K562 (cell line): ENCODE measurements around the gene CD96. TPM values are rescaled to one million over a fixed set of nuclear protein-coding genes. Genes with fewer than 3 reads are reported as not detected.

Experiments
- ATAC-seq: fragments of 200-7000 bp; cut with Tn5 transposase; 3 replicates; pipeline ENCODE4 v1.9.1; 2020; ENCODE audit warnings: moderate library complexity
- BruUV-seq: library from RNA; stranded (reverse); fragments of 400-500 nt; replicated peaks from 2 replicates; lab custom pipeline; 2021; lab: Mats Ljungman, UMichigan
- CTCF ChIA-PET: fragments of 300-600 bp; formaldehyde crosslinking; extraction: SDS; loops from one replicate; lab custom pipeline; 2021; ENCODE audit warnings: low intra/inter-chr PET ratio; lab: Yijun Ruan, JAX
- POLR2A ChIA-PET: fragments of 300-600, 350-650 bp; sonication (Branson Sonifier 250); formaldehyde crosslinking; extraction: SDS; loops from one replicate; lab custom pipeline; 2021; ENCODE audit warnings: antibody characterized with exemption, inconsistent platforms; lab: Yijun Ruan, JAX
- DNase-seq, 4 experiments: peaks; one replicate each; pipeline versions ENCODE4 v3.0.0 to v3.0.0-alpha.2; 2011 to 2018; ENCODE audit warnings: low spot score in 3 of 4, mixed read lengths in 3 of 4; ENCODE audit errors: extremely low read depth in 1 of 4
- FAIRE-seq: peaks from 2 replicates; lab custom pipeline; 2011; peaks lifted over from hg19 to GRCh38; lab: Jason Lieb, UNC
- H2AFZ ChIP-seq: 2 replicates; pipeline ENCODE4 v1.6.0; 2011; ENCODE audit warnings: low read depth, low read length, control low read depth, inconsistent platforms
- H3K27ac ChIP-seq: fragments of 200-600 bp; 3 replicates; pipeline ENCODE4 v1.8.0; 2011; ENCODE audit warnings: low read depth, mild to moderate bottlenecking, control low read depth, inconsistent platforms, low read length, moderate library complexity, mixed read lengths; ENCODE audit errors: extremely low read depth
- H3K27me3 ChIP-seq, 2 experiments: fragments of 300-600 bp in 1 of 2; 2 replicates in 1 of 2; 3 replicates in 1 of 2; pipeline versions ENCODE4 v1.6.0 to v1.8.0; 2011; ENCODE audit warnings: inconsistent platforms in 2 of 2, low read length in 2 of 2, mild to moderate bottlenecking in 1 of 2, mixed read lengths in 1 of 2, moderate library complexity in 1 of 2; ENCODE audit not compliant: control insufficient read depth in 2 of 2, insufficient read depth in 2 of 2
- H3K36me3 ChIP-seq: fragments of 300-600 bp; 3 replicates; pipeline ENCODE4 v1.8.0; 2011; ENCODE audit warnings: mild to moderate bottlenecking, low read length, inconsistent platforms; ENCODE audit not compliant: control insufficient read depth, insufficient read depth
- H3K4me1 ChIP-seq, 2 experiments: fragments of 200-600 bp in 1 of 2; replicated peaks in 1 of 2; 2 replicates in 1 of 2; 3 replicates in 1 of 2; pipeline versions ENCODE4 v1.5.1 to v1.8.0; 2011; ENCODE audit warnings: inconsistent platforms in 2 of 2, low read length in 2 of 2, mild to moderate bottlenecking in 1 of 2, mixed read lengths in 1 of 2, moderate library complexity in 1 of 2; ENCODE audit not compliant: control insufficient read depth in 2 of 2, insufficient read depth in 2 of 2
- H3K4me2 ChIP-seq: 2 replicates; pipeline ENCODE4 v1.6.1; 2011; ENCODE audit warnings: low read length, control low read depth, inconsistent platforms, mixed read lengths; ENCODE audit not compliant: insufficient read depth
- H3K4me3 ChIP-seq: fragments of 200-600 bp; sonication (generic), shearing (Covaris generic); 2 replicates; pipeline ENCODE4 v1.5.1; 2016; ENCODE audit warnings: control low read depth, inconsistent platforms
- H3K79me2 ChIP-seq: fragments of 200-600 bp; 3 replicates; pipeline ENCODE4 v1.8.0; 2011; ENCODE audit warnings: low read length, inconsistent platforms; ENCODE audit not compliant: control insufficient read depth, insufficient read depth
- H3K9ac ChIP-seq, 2 experiments: 2 replicates each; pipeline versions ENCODE4 v1.6.0 to v1.6.1; 2011; ENCODE audit warnings: low read depth in 2 of 2, low read length in 2 of 2, control low read depth in 1 of 2, inconsistent platforms in 1 of 2, mild to moderate bottlenecking in 1 of 2, mixed read lengths in 1 of 2; ENCODE audit not compliant: insufficient read depth in 1 of 2
- H3K9me1 ChIP-seq: one replicate; pipeline ENCODE4 v1.6.0; 2011; ENCODE audit warnings: inconsistent platforms, mild to moderate bottlenecking, low read length, moderate library complexity; ENCODE audit not compliant: control insufficient read depth, insufficient read depth
- H3K9me3 ChIP-seq: replicated peaks from 2 replicates; pipeline ENCODE4 v1.5.1; 2011; ENCODE audit warnings: low read depth, low read length, inconsistent platforms; ENCODE audit not compliant: control insufficient read depth, insufficient read depth
- H4K20me1 ChIP-seq: replicated peaks from 2 replicates; pipeline ENCODE4 v1.6.1; 2011; ENCODE audit warnings: low read length, inconsistent platforms, mixed read lengths; ENCODE audit not compliant: control insufficient read depth, insufficient read depth
- ASH1L ChIP-seq: fragments of 450-650 bp; IDR thresholded peaks from 2 replicates; pipeline ENCODE4 v1.6.1; 2018; ENCODE audit warnings: borderline replicate concordance, mild to moderate bottlenecking, low read depth; ENCODE audit not compliant: partially characterized antibody
- CBFB ChIP-seq: sonication (generic); formaldehyde crosslinking; IDR thresholded peaks from 2 replicates; pipeline ENCODE4 v1.4.0; 2020; ENCODE audit warnings: mild to moderate bottlenecking, missing genetic modification reagents
- ELF1 ChIP-seq: fragments of 200-800 bp; sonication (Bioruptor generic); IDR thresholded peaks from 2 replicates; pipeline ENCODE4 v1.6.1; 2016; ENCODE audit warnings: missing genetic modification characterization, missing compliant biosample characterization
- ETS1 ChIP-seq: conservative IDR thresholded peaks from 2 replicates; pipeline ENCODE4 v1.6.1; 2011; ENCODE audit warnings: low read depth, mild to moderate bottlenecking, low read length; ENCODE audit not compliant: control insufficient read depth
- EZH2 ChIP-seq: IDR thresholded peaks from 2 replicates; pipeline ENCODE4 v1.6.1; 2012; ENCODE audit warnings: low read depth, mild to moderate bottlenecking, inconsistent platforms, low read length, borderline replicate concordance
- GMEB1 ChIP-seq: fragments of 250-450 bp; sonication (Bioruptor Pico); IDR thresholded peaks from 2 replicates; pipeline ENCODE4 v1.4.0; 2020; ENCODE audit warnings: mild to moderate bottlenecking
- MIER1 ChIP-seq: fragments of 450-650 bp; IDR thresholded peaks from 2 replicates; pipeline ENCODE4 v1.6.1; 2016; ENCODE audit warnings: antibody characterized with exemption, mild to moderate bottlenecking, low read depth
- NFATC3 ChIP-seq: fragments of 450-650 bp; IDR thresholded peaks from 2 replicates; pipeline ENCODE4 v1.6.1; 2017; ENCODE audit warnings: mild to moderate bottlenecking
- RB1 ChIP-seq: fragments of 450-650 bp; IDR thresholded peaks from 2 replicates; pipeline ENCODE4 v1.6.1; 2017; ENCODE audit warnings: low read depth, mild to moderate bottlenecking
- RFX5 ChIP-seq: IDR thresholded peaks from 2 replicates; pipeline ENCODE4 v1.6.1; 2011; ENCODE audit warnings: low read depth, mild to moderate bottlenecking, improper control_type of control experiment, low read length
- ZNF140 ChIP-seq: fragments of 250-450 bp; sonication (Bioruptor Pico); IDR thresholded peaks from 2 replicates; pipeline ENCODE4 v1.8.0; 2021; ENCODE audit warnings: moderate library complexity, mild to moderate bottlenecking, inconsistent platforms
- ZNF316 ChIP-seq: fragments of 450-650 bp; IDR thresholded peaks from 2 replicates; pipeline ENCODE4 v1.6.1; 2016
- ZNF41 ChIP-seq: fragments of 250-450 bp; sonication (Bioruptor Pico); conservative IDR thresholded peaks from 2 replicates; pipeline ENCODE4 v1.4.0; 2020; ENCODE audit warnings: mild to moderate bottlenecking
- ZNF589 ChIP-seq: fragments of 200-800 bp; sonication (Bioruptor generic); IDR thresholded peaks from 2 replicates; pipeline ENCODE4 v1.6.1; 2016; ENCODE audit warnings: low read depth, missing genetic modification characterization, missing compliant biosample characterization
- WGBS: fragments of 100-300 bp; shearing (Covaris generic); methylation state at CpG from one replicate; pipeline ENCODE4 v1.1.6; 2016; ENCODE audit warnings: low coverage, mixed read lengths; ENCODE audit not compliant: insufficient coverage; ENCODE audit errors: missing lambda C conversion rate; 5-methylcytosine and 5-hydroxymethylcytosine counted together
- in situ Hi-C: fragments of 300-500 bp; cut with MboI; formaldehyde crosslinking; loops from 4 replicates; pipeline ENCODE4 v1.15.0; 2018; ENCODE audit warnings: inconsistent platforms, mixed read lengths
- intact Hi-C: fragments of 100-400 bp; cut with micrococcal nuclease; formaldehyde crosslinking; loops from 2 replicates; pipeline ENCODE4 v1.14.2; 2022
- polyA plus RNA-seq, 8 experiments: library from polyadenylated mRNA; depleted of rRNA in 4 of 8; stranded (reverse) in 5 of 8; unstranded in 3 of 8; fragments of >200 nt; fragmentation: Nextera tagmentation in 2 of 8; fragmentation: Illumina TruSeq in 1 of 8; extraction: Ambion mirVana in 2 of 8; extraction: Trizol in 1 of 8; gene quantifications; 2 replicates each; pipeline versions ENCODE4 v1.2.1 to v1.2.3, GENCODE V29; 2011 to 2014; ENCODE audit warnings: inconsistent platforms in 1 of 8, missing spikeins in 1 of 8
- total RNA-seq, 7 experiments: library from RNA; depleted of rRNA in 6 of 7; stranded (reverse); fragments of >200 nt in 6 of 7; fragmentation: Illumina TruSeq in 2 of 7; extraction: Trizol in 2 of 7; gene quantifications; 2 replicates each; pipeline versions ENCODE4 v1.2.1 to v1.2.3, GENCODE V29; 2011 to 2021; ENCODE audit warnings: low replicate concordance in 1 of 7

CD96 gene
- total and polyA plus RNA-seq, 9 of the 15 experiments (the other 6 are each of a cell fraction or from before 2014, with no cell fraction given) = 0.32 to 5.7 (median 1.2) TPM

DNA sequence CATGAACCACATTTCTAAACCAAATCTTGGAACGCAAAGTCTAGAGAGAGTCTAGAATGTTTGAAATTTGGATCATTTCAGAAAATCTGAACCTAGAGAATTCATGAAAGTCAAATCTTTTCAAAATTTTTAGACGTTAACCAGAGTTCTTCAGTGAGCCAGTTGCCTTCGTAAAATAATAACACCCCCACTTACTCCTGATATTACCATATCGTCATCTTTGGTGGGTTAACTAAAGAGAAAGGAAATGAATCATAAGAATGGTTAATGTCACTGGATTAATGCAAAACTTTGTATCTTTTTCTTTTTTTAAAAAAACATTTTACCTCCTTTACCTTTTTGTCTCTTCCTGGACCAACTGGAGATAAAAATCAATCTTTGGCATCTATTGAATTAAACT, 54.3 kb downstream of the CD96 start:
- POLR2A ChIA-PET = no interaction called here
- intact Hi-C loops = no loop called here
- FAIRE-seq = no peak

More for the DNA sequence above, 54.3 kb downstream of the CD96 start:
- in situ Hi-C loops = no loop called here
- WGBS = 6% methylated on average over 4 of the region's 4 CpGs
- BruUV-seq = no TSS peak
- Histone ChIP-seq H3K4me1 (no peaks in the 10 kb centered on the region), H3K9me3 (no peaks in the 10 kb centered on the region), H3K27me3 (no peaks in the 10 kb centered on the region), H3K4me3 (no peak overlapping the region), H4K20me1 (no peaks in the 10 kb centered on the region), H3K36me3 (no peaks in the 10 kb centered on the region), H3K79me2 (no peaks in the 10 kb centered on the region), H3K9me1 (no peaks in the 10 kb centered on the region)
- CTCF ChIA-PET = no interaction called here
- no peak for TF ChIP-seq RFX5
- no peak for TF ChIP-seq ETS1
- no peak for TF ChIP-seq EZH2
- no peak for TF ChIP-seq ZNF140 (CRISPR knock-in tag)
- TF ChIP-seq ZNF41 (CRISPR knock-in tag) = no peak
- TF ChIP-seq ELF1 (tag) = no peak
- no peak for TF ChIP-seq MIER1
- TF ChIP-seq CBFB (CRISPR knock-in tag) = no peak
- no peak for TF ChIP-seq ZNF589 (CRISPR knock-in tag)
- no peak for TF ChIP-seq RB1
- TF ChIP-seq ASH1L = no peak
- no peak for TF ChIP-seq GMEB1 (CRISPR knock-in tag)
- TF ChIP-seq NFATC3 = no peak
- no peak for TF ChIP-seq ZNF316
- TF ChIP-seq, all 486 proteins: peak for 0
- no peak overlapping the region for H3K9ac ChIP-seq
- no peak overlapping the region for H3K27ac ChIP-seq
- H3K4me2 ChIP-seq = no peak overlapping the region
- DNase-seq (no peak), ATAC-seq (no peak)
- no peak overlapping the region for H2AFZ ChIP-seq
